Epidermal melanocyte (primary cell): ENCODE measurements around the gene PRPS1L1.

Source experiments
- DNase-seq: peaks from one replicate; pipeline ENCODE4 v3.0.0; 2011; ENCODE audit warnings: low spot score; ENCODE audit not compliant: insufficient read length

The PRPS1L1 gene

DNA sequence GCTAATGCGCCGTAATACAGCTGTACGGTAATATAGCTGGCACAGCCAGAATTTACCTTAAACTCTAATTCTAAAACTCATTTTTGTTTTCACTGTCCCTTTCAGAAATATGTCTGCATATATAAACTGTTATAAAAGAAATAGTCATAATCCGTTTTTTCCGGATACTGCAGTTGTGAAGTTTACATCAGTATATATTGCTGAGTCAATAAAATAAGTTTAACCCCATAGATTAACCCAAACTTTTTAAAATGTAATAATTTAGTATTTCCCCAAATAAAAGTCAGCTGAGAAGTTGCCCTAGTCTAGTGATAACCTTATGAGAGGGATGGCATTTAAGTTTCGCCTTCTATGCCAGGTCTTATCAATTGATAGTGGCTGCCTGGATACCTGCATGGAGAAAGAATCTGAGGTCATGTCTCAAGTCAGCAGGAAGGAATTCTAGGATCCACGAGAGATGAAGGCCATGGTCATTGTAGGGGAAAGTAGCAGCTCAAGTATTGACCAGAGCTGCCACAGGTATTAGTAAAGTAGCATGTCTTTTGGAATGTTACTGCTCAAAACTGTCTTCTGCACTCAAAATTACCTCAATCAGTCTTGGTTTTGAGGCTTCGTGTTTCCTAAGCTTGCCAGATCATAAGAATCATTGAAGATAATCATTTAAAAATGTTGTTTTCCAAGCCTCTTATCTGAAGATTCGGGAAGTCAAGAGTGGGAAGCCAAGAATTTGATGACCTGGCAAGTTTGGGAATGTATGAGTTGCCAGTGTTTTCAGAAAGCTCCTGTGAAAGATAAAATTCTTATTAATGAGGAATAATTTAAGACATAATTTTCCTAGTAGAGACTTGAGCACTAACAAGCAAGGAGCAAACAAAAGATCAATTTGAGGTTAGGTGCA is 10.8 kb downstream of the PRPS1L1 start:
- DNase-seq = no peak

GRCh38 chr7:18013936-18014335 is 13.7 kb downstream of the PRPS1L1 start:
- DNase-seq = no peak

GRCh38 chr7:18004372-18004771 is 23.3 kb downstream of the PRPS1L1 start:
- no peak for DNase-seq

DNA sequence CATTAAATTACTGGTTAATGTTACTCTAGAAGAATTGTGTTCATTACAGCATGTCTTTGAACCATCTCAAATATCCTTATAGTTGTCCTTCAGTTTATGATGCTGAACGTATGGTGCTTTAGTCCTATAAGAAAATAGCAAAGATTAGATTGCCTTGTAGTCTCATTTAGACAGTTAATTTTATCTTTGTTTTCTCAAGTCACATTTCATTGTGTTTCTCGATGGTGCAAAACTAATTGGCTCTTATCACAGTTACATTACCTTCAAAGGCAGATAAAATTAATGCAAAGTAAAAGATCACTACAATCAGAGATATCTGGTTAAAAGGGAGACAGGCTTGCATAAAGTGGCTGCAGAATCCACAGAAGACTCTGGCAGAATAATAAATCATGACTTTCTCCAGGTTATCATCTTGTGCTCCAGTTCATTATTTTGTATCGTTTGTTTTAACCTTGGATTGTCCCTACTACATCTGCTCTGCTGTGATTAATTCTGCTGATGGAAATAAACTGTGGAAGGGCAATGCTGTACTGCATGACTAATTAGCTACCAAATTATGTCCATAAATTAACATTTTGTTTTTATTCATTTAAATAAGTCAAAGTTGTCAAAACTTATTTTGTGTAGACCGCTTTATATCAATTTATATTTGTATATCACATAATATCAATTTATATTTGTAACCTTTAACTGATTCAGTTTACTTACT is 24.2 kb downstream of the PRPS1L1 start:
- no peak for DNase-seq

GRCh38 chr7:17998692-17999091 is 29.0 kb downstream of the PRPS1L1 start:
- DNase-seq = no peak

- no peak for DNase-seq
Measured at GRCh38 chr7:17996442-17997223, 31.0 kb downstream of the PRPS1L1 start.

DNA sequence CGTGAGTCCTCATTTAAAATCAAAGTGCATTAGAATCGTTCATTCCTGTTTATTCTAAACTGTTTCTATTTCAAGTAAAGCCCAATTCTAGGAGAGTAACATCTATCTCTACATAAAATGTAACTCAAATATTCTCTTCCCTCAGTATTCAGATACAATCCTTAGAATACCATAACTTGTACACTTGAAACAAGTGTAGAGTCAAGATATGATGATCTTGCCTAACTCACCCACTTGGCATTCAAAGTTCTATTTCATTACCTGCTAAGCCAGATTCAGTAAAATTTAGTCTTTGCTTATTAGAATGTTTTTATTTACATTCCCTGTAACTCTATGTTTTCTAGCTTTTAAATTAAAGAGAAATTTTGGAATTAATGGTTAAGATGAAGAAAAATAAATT is 31.6 kb downstream of the PRPS1L1 start:
- no peak for DNase-seq

- no peak for DNase-seq
Measured at GRCh38 chr7:17994079-17994850, 33.4 kb downstream of the PRPS1L1 start.

DNA sequence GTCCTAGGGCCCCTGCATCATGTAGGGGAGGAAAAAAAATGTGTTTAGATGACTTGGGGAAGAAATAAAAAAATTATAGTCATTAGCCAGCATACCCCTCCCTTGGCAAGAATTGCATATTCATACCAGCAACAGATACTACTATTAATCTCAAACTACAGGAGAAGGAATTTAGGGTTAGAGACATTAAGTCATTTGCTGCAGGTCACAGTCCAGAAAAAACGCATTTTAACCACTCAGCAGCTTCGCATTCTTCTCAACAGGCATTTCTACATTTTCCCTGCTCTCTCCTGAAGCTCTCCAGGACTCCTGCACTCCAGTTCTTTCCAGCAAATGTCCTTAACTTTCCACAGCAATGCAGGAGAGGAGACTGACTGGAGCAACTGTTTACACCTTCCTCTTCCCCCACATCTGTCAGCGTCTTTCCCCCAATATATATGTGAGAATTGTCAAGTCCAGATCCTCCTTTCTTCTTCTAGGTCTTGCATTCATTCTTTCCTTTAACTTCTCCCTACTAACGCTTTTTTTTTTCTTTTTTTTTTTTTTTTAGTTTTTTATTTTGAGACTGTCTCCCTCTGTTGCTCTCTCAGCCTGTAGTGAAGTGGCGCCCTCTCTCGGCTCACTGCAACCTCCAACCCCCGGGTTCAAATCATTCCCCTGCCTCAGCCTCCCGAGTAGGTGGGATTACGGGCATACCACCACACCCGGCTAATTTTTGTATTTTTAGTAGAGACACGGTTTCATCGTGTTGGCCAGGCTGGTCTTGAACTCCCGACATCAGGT is 35.6 kb downstream of the PRPS1L1 start:
- DNase-seq = no peak

DNA sequence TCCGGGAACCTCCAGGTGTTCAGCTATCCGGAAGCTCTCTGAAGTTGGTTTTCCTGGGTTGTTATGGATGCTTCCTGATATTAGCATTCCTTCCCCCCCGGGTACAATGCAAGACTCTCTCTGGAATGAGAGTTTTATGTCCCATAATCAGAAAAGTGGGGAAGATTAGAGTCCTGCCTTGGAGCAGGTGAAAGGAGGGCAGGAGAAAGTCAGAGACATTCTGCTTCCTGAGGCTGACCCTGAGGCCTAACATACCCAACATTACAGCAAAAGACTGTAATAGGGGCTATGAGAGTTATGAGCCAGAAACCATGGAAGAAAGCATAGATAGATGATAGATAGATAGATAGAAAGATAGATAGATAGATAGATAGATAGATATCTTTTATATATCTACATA is 36.9 kb downstream of the PRPS1L1 start:
- no peak for DNase-seq

GRCh38 chr7:17989546-17989945 is 38.1 kb downstream of the PRPS1L1 start:
- DNase-seq = no peak

DNA sequence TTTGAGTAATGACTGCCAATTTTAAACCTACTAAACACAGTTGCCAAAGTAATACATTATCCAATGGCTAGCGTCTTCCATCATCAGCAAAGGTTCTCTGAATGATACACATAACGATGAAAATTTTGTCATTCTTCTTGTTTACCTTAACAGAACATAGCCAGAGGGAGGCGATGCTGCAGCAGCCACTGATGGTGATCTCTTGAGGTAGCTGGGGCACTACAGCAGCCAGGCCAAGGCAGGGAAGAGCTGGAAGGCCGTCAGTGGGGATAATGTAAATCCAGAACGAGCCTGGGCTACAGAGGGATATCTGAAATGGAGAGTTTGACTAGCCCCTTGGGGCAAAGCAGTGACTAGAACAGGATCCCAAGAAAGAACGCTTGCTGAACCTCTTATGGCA is 38.8 kb downstream of the PRPS1L1 start:
- no peak for DNase-seq

- no peak for DNase-seq
Measured at GRCh38 chr7:17988141-17988540, 39.5 kb downstream of the PRPS1L1 start.

GRCh38 chr7:17986851-17987250 is 40.8 kb downstream of the PRPS1L1 start:
- DNase-seq = no peak

- no peak for DNase-seq
Measured at GRCh38 chr7:17985473-17986239, 42.0 kb downstream of the PRPS1L1 start.

DNA sequence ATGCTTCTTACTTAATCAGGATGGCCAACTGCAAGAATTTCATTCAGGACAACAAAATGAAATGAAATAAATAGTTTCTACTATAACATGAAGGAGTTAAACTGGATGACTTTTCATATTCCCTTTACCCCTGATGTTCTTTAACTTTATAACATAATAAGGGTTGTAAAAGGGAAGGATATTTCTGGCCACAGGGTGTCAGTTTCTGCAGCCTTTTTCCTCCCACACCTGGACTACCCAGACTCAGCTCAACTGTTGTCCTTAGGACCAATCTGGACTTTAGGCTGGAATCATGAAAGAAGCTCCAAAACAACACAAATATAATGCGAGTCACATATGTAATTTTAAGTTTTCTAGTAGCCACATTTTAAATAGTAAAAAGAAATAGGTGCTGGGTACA is 43.4 kb downstream of the PRPS1L1 start:
- no peak for DNase-seq

GRCh38 chr7:17983221-17984062 is 44.2 kb downstream of the PRPS1L1 start:
- no peak for DNase-seq

GRCh38 chr7:17976952-17977351 is 50.7 kb downstream of the PRPS1L1 start:
- no peak for DNase-seq
